Fibroblast of lung (primary cell): ENCODE measurements around the gene CORO2A.

Experiments
- EZH2 ChIP-seq: IDR thresholded peaks from 2 replicates; pipeline ENCODE4 v1.5.1; 2012; ENCODE audit warnings: low read length, control low read depth, mild to moderate bottlenecking; ENCODE audit errors: missing control alignments
- TF ChIP-seq, protein P1 (sequence below), 2 donors: IDR thresholded peaks in 1 of 2; conservative IDR thresholded peaks in 1 of 2; 1 replicate in 1 of 2; 2 replicates in 1 of 2; pipeline ENCODE4 v1.5.1; 2011 to 2012; ENCODE audit warnings: low read length in 2 of 2, control low read depth in 1 of 2, inconsistent platforms in 1 of 2, low read depth in 1 of 2, mild to moderate bottlenecking in 1 of 2

DNA sequence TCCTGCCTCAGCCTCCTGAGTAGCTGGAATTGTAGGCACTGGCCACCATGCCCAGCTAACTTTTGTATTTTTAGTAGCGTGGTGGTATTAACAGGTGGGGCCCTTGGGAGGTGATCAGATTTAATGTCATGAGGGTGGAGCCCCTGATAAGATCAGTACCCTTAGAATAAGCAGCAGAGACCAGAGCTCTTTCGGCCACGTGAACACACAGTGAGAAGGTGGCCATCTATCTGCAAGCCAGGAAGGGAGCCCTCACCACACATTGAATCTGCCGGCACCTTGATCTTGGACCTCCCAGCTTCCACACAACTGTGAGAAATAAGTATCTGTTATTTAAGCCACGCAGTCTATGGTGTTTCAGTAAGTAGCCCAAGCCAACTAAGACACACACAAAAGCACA, 40.5 kb upstream of the CORO2A start:
- TF ChIP-seq, protein P1, sequence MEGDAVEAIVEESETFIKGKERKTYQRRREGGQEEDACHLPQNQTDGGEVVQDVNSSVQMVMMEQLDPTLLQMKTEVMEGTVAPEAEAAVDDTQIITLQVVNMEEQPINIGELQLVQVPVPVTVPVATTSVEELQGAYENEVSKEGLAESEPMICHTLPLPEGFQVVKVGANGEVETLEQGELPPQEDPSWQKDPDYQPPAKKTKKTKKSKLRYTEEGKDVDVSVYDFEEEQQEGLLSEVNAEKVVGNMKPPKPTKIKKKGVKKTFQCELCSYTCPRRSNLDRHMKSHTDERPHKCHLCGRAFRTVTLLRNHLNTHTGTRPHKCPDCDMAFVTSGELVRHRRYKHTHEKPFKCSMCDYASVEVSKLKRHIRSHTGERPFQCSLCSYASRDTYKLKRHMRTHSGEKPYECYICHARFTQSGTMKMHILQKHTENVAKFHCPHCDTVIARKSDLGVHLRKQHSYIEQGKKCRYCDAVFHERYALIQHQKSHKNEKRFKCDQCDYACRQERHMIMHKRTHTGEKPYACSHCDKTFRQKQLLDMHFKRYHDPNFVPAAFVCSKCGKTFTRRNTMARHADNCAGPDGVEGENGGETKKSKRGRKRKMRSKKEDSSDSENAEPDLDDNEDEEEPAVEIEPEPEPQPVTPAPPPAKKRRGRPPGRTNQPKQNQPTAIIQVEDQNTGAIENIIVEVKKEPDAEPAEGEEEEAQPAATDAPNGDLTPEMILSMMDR (conservative IDR thresholded peaks at IDR 0.05 in 1 of 2, IDR thresholded peaks at IDR 0.05 in 1 of 2; ENCODE audit: low read depth in 1 of 2, low read length in 2 of 2), result no peak
- TF ChIP-seq EZH2, result no peak
